SH-SY5Y (cell line): ENCODE measurements around the gene FRMD5.

ENCODE experiments used
- GATA2 ChIP-seq: IDR thresholded peaks from 2 replicates; pipeline ENCODE4 v1.6.1; 2011; ENCODE audit warnings: mild to moderate bottlenecking, low read depth, low read length
- GATA3 ChIP-seq: IDR thresholded peaks from 2 replicates; pipeline ENCODE4 v1.6.1; 2011; ENCODE audit warnings: low read depth, mild to moderate bottlenecking, low read length, moderate library complexity

Gene FRMD5

DNA sequence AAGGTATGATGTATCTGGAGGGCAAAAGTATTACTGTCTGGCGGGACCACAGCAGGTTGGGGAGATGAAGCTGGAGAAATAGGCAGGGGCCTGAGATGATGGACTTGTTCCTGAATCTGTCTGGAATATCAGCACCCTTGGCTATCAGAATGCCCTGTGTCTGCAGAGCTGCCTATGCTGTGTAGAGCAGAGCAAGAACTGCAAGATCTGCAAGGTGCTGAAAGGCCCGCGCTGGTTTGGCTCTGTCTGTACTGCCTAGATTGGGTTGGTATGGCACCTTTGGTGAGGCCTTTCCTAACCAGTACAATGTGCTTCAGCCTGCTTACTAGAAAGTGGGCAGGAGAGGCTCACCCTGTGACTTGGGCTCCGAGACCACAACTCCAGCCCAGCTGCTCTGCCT, 271.5 kb downstream of the FRMD5 start:
- TF ChIP-seq GATA2 (no peak), GATA3 (no peak)

DNA sequence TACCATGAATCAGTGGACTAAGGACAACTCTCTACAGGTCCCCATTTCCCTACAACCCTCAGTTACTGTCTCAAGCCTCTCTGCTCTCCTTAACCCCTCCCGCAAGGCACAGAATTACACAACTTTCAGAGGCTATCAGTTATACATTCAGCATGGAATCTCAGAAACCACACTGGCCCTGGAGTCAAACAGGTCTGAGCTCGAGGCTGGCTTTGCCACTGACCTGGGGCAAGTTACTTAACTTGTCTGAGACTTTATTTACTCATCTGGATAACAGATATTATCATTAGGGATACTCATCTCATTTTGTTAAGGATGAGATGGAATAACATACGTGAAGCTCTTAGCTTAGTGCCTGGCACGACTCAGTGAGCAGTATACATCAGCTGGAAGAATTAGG, 273.1 kb downstream of the FRMD5 start:
- TF ChIP-seq GATA2 (no peak), GATA3 (no peak)

DNA sequence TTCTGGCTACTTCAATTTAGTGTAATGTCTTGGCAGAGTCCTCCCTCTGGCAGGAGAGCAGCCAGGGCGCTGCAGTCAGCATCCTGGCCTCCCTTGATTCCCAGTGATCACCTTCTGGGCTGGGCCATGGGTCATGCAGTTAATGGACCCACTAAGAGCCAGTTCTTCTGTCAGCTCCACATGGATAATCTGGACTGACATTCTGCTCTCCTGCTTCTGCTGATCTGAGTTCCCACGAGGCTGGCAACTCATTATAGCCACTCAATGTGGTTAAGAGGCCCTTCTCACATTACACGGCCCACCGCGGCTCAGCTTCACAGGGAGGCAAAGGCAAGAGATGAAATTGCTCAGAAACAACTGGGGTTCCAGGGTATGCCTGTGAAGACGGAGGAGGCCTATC, 274.3 kb downstream of the FRMD5 start:
- TF ChIP-seq GATA2 = no peak
- no peak for TF ChIP-seq GATA3

DNA sequence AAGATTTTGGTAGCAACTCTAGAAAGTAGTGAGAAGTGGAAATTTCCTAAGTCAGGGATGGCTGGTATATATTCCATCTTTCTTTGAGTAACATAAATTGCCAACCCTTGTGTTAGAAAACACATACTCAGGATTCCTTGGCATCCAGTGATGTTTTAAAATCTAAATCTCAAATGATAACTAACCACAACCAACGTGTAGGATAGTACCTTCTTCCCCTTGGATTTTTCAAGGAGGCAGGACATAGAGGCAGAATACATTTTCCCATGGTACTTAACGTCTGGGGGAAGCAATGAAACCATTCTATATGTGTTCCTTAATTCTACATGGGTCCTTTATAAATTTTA, 274.8 kb downstream of the FRMD5 start:
- TF ChIP-seq GATA2 (no peak), GATA3 (no peak)

DNA sequence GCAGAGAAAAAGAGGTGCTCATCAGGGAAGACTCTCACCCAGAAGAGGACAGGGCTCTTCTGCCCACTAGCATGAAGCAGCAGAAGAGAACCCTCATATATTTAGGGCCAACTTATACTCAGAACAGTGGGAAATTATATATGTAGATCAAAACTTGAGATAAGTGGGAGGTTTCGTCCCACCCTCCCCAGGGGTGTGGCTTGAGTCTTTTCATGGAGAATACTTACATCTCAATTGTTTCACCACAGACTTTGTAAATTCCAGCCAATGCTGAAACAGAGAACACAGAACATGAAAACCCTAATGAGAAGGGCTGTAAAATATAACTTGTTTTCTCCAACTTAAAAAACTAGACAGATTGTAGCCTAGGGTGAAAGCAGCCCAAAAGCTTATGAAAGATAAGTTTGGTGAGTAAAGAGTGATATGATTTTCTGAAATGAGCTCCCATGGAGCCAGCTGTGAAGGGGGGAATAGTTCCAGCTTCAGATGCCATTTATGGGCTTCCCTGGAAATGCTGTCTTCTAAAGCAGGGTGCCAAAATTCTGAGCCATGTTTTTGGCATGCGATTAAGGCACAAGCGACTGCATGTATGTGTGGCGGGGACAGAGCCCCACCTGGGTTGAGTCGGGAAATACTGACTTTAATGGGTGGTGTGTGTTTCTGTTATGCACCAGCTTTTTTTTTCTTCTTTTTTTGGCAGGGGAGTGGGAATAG, 275.4 kb downstream of the FRMD5 start:
- TF ChIP-seq GATA3 = no peak

DNA sequence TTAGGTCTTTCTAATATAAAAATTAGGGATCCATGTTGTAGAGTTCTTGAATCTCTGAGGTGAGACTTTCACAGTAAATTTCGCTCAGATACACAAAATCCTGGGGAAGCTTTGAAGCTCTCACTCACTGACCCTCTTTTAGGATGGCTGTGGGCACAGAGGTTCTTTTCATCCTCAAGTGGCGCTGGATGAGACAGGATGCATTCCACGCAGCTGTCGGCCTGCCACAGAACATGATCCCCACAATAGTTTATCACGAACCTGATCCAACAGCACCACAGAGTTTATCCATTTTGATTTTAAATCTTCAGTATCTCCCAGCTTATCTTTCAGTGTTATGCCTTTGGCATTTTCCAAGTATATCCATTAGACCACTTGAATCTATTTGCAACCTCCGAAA, 276.4 kb downstream of the FRMD5 start:
- TF ChIP-seq GATA3 = no peak

DNA sequence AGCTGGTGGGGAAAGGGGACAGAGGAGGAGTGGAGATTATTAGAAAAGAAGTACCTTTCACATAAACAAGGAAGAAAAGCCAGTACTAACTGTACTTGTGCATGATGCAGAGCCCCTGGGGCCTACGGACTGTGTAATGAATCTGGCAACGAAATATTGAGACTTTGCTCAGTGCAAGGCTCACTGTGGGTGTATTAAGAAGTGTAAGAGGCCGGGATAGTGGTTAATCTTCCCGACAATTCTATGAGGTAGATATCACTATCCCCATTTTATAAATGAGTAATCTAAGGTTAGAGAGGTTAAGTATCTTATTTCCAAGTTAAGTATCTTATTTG, 278.8 kb downstream of the FRMD5 start:
- TF ChIP-seq GATA2 = no peak
- no peak for TF ChIP-seq GATA3

DNA sequence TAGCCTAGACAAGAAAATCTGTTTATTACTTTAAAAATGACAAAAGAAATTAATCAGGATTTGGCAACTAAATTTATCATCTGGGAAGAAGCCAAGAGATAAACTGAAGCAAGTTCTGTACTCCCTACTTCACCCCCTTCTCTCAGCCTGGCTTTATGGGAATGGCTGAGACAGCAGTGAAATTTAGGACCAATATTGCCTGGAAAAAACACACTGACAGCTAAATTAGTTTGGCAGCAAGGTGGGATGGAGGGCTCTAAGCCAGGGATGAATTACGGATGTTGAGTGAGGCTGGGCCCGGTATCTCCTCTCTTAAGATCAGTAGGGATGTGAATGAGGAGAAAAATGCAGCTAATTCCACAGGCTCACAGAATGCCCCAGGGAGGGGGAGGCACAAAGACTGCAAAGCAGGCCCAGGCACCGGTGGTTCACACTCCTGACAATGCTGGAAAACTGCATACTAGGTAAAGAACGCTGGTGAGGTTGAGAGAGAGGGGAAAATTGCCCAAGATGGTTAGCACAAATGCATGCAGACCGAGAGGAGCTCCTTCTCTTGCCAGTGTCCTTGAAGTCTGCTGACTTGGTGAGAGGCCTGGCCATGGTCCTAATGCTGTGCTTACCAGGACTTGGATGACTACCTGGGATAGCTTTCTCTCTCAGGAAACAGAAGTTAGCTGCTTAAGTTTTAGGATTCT, 279.3 kb downstream of the FRMD5 start:
- TF ChIP-seq GATA3 = no peak
- no peak for TF ChIP-seq GATA2

DNA sequence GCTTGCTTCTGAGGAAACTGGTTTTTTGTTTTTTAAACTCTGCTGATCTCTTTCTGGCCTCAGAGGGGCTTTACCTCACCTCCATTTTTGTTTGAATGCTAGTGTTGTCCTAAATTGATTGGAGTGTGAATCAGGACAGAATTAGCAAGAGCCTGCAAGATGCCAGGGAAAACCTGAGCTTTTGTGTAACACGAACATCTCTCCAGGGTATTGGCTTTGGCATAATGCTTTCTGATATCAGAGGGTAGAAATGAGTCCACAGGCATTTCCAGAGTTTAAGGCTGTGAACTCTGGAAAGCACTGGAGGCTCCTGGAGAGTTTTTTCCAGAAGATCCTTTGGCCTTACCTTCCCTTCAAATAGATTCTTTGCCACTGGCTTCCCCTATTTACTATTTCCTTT, 281.1 kb downstream of the FRMD5 start:
- TF ChIP-seq GATA2 = no peak
- no peak for TF ChIP-seq GATA3

DNA sequence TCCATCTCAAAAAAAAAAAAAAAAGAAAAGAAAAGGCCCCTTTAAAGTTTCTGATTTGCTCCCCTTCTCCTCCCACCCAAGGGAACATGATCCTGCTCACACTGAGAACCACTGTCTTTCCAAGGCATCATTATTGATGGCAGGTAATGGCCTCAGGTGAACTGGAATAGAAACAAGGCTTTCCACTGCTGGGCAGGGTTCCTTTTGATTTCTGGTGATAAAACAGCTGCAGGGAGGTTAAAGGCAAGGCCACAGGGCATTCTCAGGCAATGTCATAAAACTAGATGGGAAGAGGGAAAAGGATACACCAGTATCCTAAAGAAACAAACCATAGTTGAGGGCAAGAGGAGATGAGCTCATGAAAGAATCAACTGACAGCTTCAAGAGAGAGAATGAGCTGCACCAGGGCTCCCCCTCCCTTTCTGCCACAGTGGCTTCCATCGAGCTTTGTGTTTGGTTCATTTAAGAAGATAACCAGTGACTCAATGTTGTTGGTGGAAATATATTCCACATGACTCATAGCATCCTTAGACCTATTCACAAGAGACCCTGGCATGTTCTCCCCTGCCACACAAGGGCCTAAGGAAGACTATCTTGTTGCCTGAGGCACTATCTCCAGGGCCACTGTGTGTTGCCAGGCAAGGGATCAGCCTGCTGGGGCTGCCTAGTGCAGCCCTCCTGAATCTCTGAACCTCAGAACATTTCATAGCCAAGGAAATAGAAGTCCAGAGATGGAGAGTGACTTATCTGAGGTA, 281.9 kb downstream of the FRMD5 start:
- TF ChIP-seq GATA2 (no peak), GATA3 (no peak)

DNA sequence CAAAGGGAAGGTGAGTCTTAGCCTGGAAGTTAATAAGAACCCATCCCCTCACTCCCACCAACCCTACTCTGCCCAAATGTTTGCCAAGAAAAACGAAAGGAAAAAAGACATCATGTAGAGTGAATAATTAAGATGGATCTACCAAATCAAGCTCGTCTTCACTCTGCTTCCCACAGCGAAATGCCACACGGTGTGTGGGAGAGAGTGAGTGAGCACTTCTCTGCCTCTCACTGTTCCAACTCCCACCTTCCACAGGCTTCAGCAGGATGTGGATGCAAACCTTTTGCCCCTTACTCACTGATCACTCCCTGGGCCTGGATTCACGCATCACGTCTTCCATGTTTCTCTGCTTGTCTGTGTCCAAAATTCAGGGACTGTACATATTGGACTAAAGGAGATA, 282.9 kb downstream of the FRMD5 start:
- TF ChIP-seq GATA3 = no peak
- no peak for TF ChIP-seq GATA2

DNA sequence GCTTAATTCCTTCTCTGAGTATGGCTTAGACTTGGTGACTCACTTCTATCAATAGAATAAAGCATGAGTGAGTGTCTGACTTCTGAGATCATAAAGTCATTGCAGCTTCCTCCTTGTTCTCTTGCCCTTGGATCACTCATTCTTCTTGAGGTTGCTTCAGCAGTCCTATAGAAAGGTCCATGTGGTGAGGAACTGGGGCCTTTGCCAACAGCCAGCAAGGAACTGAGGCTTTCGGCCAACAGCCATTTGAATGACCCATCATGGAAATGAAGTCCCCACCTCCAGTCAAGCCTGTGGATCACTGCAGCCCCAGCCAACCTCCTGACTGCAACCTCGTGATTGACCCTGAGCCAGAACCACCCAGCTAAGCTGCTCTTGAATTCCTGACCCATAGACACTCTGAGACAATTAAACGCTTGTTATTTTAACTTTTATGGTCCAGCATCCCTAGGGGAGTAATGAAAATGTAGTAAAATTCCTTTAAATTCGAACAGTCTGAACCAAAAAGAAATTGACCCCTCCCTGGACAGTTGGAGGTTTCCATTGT, 283.8 kb downstream of the FRMD5 start:
- TF ChIP-seq GATA2 = no peak
- no peak for TF ChIP-seq GATA3

DNA sequence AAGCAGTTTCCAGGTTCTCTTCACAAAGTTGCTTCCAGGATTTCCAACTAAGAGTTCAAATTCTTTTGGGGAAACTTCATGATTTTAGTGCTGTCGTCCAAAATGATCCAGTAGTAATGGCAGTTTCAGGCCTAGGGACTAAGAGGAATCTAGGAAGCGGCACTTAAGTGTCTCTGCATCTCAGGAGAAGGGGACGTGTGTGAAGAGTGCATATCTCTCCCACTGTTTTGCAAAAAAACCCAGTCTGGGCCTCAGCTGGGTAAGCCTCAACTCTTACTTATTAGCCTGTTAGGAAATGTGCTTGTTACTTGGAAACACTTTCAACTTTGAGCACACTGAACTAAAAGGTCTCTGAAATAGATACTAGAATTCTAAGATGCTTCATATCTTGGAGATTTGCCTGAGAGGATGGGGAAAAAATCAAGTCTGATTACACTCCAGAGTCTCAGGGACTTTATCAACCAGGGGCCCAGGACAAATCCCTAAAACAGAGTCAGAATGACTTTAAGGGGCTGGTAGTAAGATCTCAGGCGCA, 286.5 kb downstream of the FRMD5 start:
- TF ChIP-seq GATA3 (no peak), GATA2 (no peak)

DNA sequence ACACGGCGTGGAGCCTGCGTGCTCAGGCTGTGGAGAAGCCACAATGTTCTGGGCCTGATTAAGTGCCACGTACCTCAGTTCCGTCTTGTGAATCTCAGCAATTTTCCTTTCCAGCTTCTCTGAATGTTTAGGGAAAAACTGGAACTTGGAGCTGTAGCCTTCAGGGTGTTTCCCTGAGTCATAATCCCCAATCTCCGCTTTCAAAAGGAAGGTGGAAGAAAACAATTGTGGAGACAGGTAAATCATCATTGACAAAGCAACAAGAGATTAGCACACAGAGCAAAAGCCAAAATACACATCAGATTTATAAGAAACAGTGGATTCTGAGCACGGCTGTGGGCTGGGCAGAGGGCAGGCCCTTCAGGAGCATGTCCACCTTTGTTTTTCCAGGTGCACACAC, 289.3 kb downstream of the FRMD5 start:
- TF ChIP-seq GATA2 (no peak), GATA3 (no peak)

DNA sequence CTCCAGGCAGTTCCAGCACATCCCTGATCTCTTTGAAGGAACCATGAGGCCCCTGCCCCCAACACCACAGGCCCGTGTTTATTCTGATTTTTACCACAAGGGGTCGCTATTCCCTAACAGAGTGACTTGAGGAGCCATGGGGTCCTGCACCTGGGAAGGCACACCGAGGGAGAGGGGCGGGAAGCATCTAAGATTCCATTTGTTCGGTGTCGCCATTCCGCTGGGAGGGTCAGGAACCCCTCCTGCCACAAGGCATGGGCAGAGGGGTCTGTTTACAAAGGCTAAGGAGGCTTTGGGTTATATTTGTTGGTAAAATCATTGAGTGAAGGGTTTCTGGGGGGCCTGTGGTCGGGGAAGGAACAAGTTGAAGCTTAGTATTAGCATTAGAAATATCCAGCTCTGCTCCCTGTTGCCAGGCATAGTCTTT, 291.2 kb downstream of the FRMD5 start:
- TF ChIP-seq GATA3 = no peak
- TF ChIP-seq GATA2 = no peak

DNA sequence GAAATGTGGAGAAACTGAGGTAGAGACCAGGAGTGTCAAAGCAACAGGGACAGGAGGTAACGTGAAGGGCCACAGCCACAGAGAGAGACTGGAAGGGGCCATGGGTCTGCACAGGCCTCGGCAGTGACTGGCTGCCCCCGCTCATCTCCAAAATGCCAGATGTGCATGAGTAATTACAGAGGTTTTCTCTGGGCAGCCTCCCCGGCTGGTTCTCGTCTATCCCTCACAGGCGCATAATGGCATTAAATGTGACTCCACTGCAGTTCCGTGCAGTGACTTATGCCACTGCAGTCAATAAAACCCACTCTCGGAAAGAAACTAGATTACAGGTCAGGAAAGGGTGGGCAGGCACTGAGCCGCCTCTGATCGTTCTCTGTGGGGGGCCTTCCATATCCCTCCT, 293.6 kb downstream of the FRMD5 start:
- TF ChIP-seq GATA2 (no peak), GATA3 (no peak)
